ENCODE results near the gene CKM.

Gene CKM

DNA sequence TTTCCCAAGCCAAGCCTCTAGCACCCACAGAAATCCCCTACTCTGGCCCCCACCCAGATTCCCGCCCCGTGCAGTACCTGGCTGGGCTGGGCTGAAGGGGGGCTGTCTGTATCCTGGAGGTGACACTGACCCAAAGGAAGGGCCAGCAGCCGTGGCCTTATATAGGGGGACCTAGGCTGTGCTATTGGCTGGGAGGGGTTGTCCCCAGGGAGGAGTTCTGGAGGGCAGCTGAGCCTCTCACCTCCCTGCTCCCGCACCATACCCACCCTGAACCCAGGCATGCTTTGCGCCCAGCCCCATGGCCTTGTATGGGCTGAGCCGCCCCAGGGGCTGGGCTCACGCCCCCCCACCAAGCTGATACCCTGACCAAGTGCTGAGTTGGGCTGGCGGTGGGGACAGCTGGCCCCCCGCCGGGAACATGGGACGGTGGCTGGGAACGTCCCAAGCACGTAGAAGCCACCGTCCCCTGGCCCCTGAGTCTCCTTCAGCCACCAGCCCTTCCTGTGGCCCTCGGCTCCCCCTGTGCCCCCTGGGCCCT, at the start of gene CKM:
Gene CKM, minus strand, starts transcription at position 132 of the 538 bp plus-strand sequence. CDS start 3,162 bp downstream, outside the sequence.
- DNase-seq, result no peak

DNA sequence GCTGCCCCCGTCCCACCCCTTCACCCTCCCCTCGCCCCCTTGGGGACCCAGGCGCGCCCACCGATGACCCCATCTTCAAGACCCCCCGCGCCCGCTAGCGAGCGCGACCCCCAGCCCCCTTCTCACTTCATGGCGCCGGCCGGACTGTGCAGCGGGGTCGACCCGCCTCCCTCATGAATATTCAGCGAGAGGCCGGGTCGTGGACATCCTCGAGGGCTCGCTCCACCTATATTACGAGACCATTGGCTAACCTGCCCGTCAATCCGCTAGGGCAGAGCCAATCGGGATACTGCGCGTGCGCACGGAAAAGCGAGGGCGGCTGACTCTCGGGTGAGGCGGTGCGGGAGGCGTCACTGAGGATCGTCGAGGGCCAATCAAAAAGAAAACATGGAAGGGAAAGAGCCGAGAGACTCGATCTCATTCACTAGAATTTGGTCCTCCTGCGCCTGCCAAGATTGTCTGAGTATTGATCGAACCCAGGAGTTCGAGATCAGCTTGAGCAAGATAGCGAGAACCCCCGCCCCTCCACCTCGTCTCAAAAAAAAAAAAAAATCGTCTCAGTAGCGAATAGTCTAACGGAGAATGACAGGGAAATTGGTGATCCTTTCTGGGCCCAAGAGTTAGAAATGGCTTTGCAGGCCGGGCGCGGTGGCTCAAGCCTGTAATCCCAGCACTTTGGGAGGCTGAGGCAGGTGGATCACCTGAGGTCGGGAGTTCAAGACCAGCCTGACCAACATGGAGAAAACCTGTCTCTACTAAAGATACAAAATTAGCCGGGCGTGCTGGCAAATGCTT, 47.9 kb upstream of the CKM start, which contains the start of gene ERCC2:
Gene ERCC2, minus strand, starts transcription at position 164 of the 795 bp plus-strand sequence. Its CDS starts 33 bp downstream, at position 131.
- peak; percentile 96 to 97 for DNase-seq

DNA sequence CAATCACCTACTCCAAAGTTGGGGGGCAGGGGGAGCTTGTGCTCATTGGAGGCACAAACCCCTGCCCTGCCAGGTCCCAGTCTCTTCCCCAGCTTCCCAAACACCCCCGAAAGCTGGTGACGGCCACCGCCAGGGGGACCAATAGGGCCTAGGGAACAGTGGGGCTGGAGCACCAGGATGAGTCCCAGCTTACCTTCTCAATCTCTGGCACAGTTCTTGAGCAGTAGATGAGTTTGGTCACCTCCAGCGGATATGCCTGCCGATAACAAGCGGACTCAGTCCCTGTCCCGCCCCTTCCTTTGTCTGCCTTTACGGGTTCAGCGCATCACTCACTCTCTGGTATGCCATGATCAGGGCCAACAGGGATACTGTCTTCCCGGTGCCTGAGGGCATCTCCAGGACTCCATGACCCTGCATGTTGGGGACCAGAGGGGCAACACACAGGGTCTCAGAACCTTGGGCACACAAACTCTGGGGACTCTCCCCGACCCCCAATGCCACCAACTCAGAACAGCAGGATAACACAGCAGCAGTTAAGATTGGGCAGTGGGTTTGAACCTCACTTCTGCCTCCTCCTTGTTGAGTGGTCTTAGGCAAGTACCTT, 46.2 kb upstream of the CKM start:
- no peak for DNase-seq

DNA sequence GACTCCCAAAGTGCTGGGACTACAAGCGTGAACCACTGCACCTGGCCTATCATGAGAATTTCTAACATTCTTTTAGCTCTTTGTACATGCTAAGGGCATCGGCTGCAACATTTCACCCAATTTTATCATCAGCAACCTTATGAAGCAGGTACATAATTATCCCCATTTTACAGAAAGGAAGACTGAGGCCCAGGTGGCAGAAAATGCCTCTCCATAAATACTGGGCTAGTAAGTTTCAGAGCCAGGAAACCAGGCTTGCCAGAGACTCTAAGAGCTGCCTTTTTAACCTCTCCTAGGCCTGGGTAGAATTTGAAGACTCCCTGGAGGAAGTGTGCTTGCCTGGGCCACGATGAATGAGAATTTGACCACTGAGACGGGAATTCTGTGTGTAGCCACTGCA, 45.5 kb upstream of the CKM start:
- DNase-seq, result no peak

DNA sequence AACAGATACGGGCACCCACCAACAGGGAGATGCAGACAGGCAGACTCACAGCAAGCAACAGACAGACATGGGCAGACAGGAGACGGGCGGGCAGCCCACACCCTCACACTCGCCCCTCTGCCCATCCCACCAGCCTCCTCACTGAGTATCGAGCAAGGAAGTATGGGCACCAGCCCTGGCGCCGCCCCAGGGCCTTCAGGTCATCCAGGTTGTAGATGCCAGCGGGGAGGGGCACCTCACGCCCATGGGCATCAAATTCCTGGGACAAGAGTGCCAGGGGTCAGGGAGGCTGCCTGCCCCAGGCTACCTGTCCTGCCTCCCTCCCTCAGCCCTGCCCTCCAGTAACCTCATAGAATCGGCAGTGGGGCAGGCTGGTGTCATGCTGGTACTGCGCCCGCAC, 42.0 kb upstream of the CKM start:
- DNase-seq, result no peak

DNA sequence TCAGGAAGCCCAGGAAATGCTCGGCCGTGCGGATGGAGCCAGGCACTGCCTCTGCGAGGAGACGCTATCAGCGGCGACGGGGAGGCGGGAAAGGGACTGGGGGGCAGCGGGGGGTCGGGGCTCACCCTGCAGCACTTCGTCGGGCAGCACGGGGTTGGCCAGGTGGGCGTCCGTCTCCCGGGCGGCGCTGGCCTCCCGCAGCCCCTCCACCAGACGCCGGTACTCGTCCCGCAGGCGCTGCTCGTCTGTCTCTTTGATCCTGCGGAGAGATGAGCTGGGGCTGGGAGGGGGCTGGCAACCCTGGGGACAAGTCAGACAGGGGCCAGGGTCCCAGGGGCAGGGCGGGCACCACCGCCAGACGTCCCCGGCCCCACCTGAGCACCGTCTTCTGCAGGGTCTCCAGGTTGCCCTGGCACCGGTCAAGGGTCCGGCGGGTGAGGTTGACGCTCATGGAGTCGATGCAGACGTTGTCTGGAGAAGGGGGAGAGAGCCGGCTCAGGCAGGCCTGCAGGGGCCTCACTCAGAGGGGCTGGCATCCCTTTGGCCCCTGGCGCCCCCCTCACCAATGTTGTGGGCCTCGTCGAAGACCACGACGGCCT, 41.3 kb upstream of the CKM start:
- DNase-seq, result no peak

DNA sequence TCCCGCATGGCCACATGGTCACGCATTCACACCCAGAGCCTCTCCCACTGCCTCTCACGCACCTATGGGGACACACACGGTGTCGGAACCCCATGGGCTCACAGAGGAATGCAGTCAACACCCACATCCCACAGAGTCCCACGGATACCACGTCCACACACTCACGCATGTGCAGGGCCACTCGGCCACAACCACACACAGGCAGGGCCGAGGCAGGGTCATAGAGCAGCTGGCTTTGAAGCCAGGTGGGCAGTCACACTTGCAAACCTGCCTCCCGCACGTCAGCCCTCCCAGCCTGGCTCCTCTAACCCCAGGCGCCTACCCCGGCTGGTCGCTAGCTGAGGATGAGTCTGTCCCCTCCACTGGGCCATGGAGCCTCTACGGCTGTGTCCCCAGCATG, 39.6 kb upstream of the CKM start:
- no peak for DNase-seq

DNA sequence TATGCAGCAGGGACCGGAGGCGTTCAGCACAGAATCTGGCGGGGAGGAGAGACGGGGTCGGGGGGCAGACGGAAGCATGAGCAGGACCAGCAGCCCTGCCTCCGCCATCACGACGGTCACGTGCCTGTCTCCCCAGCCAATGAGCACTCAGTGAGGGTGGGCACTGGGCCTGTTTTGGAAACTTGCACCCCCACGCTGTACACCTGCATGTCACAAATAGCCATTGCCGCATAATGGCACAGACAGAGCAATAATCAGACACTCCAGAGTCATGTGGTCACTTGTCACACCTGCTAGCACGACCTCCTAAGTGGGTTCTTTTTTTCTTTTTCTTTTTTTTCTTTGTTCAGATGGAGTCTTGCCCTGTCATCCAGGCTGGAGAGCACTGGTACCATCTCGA, 38.9 kb upstream of the CKM start:
- DNase-seq, result no peak

DNA sequence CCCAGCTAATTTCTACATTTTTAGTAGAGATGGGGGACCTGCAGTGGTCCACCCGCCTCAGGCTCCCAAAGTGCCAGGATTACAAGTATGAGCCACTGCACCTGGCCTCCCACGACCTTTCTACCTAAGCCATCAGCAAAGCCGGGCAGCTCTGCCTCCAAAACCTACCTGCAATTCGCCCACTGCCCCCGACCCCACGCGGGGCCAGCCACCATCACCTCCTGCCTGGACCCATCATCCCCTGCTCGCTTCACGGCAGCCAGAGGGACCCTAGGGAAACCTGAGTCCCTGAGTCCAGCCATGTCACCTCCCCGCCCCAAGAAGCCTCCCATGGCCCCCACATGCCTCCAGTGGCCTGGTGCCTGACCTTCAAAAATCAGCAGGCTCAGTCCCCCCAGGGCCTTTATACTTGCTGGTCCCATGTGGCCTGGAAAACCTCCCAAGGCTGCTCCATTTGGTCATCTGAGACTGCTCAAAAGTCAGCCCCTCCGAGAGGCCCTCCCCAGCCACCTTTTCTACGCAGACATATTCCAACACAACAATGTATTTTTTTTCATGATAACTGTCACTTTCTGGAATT, 35.6 kb upstream of the CKM start:
- no peak for DNase-seq

DNA sequence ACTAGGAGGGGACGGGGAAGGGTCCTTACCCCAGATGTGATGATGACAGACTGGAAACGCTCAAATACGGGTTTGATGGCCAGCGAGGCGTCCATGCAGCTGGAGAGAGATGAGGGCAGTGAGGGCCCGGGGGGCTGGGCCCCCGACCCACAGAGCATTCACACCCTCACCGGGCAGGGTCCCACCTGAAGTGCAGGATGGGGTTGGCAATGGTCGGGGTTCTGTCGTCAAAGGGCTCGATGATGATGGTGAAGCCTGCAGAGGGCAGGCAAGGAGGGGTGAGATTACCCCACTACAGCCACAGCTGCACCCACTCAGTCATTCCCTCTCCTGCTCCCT, 34.7 kb upstream of the CKM start:
- no peak for DNase-seq

DNA sequence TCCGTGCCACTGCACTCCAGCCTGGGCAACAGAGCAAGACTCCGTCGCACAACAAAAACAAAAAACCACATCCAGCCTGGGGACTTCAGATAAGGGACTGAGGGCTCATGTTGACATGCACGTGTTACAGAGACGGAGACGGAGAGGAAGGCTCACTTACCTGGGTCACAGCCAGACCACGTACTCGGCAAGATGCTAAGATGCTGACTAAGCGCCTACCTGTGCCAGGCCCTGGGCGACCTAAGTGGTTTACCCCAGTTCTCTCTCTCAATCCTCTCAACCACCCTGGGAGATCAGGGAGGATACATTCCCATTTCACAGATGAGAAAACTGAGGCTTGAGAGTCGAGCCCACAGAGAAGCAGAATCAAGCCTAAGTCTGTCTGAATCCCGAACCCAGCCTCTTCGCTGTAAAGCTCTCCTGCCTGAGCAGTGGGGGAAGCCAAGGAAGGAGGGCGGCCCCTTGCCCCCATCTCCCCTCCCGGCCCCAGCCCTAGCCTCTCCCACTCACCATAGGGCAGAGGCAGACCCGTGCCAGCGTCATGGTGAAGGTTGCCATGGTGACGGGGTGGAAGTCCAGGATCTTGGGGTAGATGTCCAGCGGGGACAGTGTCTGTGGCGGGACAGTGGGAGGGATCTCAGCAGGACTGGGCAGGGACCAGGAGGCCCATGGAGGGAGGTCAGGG, 34.2 kb upstream of the CKM start:
- no peak for DNase-seq

DNA sequence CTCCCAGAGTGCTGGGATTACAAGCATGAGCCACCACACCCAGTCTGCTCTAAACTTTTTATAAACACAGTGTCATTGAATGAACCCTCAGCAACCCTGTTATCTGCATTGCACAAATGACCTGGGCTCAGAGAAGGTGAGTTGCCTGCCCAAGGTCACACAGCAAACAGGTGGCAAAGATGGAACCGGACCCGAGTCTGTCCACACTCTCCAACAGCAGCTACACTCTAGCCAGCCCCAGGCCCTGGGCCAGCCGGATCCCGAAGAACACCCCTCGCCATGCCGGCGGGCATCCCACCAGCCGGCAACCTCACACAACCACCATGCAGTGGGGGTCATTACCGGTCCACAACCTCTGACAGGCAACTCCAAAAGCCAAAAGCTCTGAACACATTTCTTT, 33.2 kb upstream of the CKM start:
- DNase-seq, result no peak

DNA sequence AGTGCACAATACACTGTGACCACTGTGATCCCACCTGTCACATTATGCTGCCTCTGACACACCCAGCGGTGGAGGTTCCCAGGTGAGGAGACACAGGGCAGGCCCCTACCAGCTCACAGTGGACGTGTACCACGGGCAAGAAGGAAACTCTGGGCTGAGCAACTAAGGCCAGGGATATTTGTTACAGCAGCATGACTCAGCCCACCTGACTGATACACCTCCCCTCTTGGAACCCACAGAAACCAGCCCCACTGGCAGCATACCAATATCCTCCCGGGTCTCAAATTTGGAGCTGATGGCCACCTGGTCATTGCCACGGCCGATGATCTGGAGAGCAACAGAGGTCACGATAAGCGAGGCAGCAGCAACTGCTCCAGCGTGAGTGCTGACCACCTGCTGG, 32.7 kb upstream of the CKM start:
- no peak for DNase-seq

DNA sequence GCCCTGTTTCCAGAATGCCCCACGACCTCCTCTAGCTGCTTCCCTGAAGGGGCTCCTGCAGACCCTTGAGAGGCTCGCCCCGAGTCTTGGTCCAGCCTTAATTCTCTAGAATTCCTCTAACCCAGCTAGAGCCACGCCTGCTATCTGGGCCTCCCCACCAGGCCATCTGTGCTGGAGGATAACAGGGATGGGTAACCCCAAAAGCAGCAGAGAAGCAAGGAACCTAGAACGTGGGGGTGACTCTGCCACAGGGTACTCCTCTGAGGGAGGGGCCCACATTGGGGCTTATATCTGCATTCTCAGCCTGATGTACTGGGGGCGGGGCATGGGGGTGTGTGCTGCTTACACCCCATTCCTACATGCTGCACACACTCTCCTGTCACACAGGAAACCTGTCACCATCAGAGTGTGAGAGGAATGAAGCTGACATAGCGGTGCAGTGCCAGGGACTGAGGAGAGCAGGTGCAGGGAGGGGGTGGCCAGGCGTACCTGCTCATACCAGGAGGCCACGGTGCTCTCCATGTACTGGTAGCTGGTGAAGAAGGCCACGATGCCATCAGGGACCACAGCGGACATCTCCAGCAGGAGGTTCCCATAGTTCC, 31.7 kb upstream of the CKM start:
- no peak for DNase-seq

DNA sequence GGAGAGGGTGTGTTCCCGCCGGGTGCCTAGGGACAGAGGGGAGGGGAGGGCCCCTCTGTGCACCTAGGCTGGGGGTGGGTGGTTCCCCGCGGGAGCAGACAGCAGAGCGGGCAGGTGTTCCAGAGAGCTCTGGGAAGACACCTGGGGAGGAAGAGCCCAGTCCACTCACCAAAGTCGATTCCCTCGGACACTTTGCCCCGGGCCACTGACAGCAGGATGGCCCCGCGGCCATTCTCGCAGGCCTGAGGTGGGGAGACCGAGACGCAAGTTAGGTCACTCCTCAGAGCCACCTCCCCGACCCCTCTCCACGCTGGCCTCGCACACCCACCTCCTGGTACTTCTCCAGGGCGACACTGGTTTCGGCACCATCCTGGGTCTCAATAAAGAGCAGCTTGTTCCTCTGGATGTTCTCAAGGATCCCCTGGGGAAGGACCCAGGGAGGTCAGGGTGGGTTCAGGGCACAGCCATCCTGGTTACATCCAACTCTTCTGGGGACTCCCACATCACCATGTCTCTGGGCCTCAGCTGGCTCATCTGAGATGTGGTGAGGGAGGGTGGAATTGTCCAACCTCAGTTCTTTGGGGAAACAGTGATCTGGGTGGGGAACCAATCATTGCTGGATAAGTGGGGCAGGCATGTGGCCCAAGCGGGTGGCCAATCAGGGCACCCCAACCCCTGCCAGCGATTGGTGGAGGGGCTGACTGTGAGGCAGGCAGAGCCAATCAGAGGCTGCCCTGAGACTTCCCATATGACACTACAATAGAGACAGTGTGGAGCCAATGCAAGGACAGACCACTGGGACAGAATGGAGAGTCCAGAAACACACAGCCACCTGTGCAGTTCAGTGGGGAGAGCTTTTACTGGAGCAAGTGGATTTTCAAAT, 30.5 kb upstream of the CKM start:
- DNase-seq, result no peak

DNA sequence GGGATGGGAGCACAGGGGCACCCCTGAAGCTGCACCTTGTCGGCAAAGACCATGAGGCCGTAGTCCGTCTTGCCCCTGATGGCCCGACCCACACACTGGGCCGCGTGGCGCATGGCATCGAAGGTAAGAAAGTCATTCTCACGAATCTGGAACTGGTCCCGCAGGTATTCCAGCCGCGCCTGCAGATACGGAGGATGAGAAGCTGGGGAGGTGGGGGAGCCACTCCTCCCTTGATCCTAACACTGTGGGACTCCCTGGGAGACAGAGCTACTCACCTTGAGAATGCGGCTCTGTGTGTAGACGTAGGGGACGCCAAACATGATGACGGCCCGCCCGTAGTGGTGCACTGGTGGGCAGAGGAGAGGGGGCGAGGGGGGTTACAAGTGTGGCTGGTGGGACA, 29.8 kb upstream of the CKM start:
- DNase-seq, result no peak

DNA sequence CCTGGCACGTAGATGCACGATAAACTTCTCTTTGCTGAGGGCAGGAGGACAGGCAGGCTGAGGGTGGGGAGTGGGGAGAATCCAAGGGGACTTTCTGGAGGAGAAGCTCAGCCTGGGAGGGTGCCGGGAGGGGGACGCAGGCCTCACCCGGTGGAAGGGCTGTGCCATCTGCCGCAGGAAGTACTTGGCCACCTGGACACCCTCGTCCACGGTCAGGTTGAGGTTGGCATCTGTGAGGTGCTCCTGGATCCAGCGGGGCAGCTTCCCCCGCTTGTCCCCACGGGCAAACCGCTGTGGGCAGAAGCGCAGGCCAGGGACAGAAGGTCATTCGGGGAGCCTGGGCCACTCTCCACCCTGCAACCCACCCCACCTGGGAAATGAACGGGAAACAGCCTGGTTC, 29.4 kb upstream of the CKM start:
- DNase-seq, result no peak

DNA sequence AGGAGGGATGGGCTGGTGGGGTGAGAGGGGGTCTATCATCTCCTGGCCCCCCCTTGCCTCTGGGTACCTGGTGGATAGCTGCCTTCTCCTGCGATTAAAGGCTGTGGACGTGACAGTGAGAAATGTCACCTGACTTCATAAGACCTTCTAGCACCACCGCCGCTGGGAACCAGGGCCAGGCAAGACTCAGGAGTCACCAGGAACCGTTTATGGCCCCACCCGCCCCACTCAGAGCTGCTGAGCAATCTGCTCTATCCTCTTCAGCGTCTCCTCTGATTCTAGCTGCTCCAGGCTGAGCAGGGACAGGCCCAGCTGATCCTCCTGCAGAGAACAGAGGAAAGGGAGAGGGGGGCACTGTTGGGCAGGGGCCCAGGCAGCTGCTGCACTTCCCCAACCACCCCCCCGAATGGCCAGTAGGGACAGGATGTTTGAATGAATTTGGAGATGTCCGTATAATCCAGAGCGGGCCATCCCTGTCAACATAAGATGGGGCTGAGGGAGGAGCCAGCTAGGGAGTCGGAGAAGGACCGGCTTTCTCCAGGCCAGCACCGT, 28.8 kb upstream of the CKM start:
- DNase-seq, result no peak

DNA sequence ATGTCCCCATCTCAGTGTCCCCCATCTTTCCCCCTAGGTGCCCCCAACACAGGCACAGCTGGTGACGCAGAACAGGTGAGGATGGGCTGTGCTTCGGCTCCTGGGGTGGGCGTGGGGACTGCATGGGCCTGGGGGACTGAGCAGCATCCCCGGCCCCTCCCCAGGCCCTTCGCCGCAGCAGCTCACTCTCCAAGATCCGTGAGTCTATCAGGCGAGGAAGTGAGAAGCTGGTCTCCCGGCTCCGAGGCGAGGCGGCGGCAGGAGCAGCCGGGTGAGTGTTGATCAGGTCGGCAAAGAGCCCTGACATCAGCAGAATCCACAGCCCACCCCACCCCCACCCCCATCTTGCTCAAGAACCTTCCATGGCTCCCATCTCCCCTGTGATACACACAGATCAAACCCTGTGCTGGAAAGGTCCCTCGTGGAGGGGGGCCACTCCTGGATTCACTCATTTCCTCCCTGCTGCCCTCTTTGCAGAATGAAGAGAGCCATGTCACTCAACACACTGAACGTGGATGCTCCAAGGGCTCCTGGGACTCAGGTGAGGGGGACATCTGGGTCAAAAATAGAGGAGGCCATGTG, 27.9 kb upstream of the CKM start:
- no peak for DNase-seq

DNA sequence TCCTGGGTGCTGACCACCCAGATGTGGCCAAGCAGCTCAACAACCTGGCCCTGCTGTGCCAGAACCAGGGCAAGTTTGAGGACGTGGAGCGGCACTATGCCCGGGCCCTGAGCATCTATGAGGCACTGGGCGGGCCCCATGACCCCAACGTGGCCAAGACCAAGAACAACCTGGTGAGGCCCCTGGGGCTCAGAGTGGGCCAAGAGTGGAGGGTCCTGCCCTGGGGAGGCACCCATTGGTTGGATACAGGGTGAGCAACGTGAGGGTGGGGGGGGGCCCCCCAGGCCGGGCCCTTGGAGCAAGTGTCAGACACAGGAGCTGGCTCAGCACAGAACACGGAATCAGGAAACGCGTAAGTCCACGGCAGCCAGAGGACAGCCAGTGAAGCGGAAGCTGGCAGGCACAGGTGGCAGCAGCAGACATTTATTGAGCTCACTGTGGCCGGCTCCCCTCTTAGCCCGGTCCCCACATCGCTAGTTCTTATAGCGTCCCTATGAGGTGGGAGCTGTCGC, 26.8 kb upstream of the CKM start:
- DNase-seq, result no peak

DNA sequence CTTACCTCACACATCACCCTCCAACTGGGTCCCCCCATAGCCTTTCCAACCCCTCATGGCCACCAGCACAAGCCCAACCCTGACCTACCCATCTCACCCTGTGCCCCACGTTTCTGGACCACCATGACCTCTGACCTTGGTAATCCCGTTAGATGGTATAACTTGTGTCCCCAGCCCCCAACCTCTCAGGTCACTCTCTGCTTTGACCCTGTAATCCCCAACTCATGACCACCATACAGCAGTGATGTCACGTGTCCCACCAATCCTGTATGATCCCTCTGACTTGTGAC, 26.4 kb upstream of the CKM start:
- DNase-seq, result no peak
